ENCODE results near the gene IGF2R.

- TF ChIP-seq CTCF (conservative IDR thresholded peaks at IDR 0.05; ENCODE audit: low read depth, low read length) (no peak), EZH2phosphoT487 (IDR thresholded peaks at IDR 0.05; ENCODE audit: borderline replicate concordance, low read length) (no peak)
Measured at GRCh38 chr6:160135907-160136655, 167.2 kb downstream of the IGF2R start.
